GM19455 (cell line): Measurements from ENCODE around the gene ASZ1.

ENCODE experiments used
- ATAC-seq: cut with Tn5 transposase; IDR thresholded peaks from one replicate; pipeline ENCODE4 v1.9.1; 2021; ENCODE audit not compliant: unreplicated experiment

The ASZ1 gene

GRCh38 chr7:117347962-117348672 is 79.2 kb downstream of the ASZ1 start:
- peak; percentile 94 for ATAC-seq

GRCh38 chr7:117347480-117347879 is 79.8 kb downstream of the ASZ1 start:
- peak; percentile 30 for ATAC-seq

GRCh38 chr7:117346161-117346560 is 81.1 kb downstream of the ASZ1 start:
- no peak for ATAC-seq

GRCh38 chr7:117338020-117338419 is 89.3 kb downstream of the ASZ1 start:
- no peak for ATAC-seq

- no peak for ATAC-seq
Observed at GRCh38 chr7:117333168-117333567, 94.1 kb downstream of the ASZ1 start.

- no peak for ATAC-seq
Observed at GRCh38 chr7:117332031-117332430, 95.3 kb downstream of the ASZ1 start.

GRCh38 chr7:117325836-117326235 is 101.5 kb downstream of the ASZ1 start:
- ATAC-seq = no peak

- ATAC-seq = no peak
Observed at GRCh38 chr7:117324960-117325359, 102.3 kb downstream of the ASZ1 start.

- no peak for ATAC-seq
Observed at GRCh38 chr7:117323851-117324711, 103.2 kb downstream of the ASZ1 start.

- no peak for ATAC-seq
Observed at GRCh38 chr7:117323305-117323850, 103.9 kb downstream of the ASZ1 start.

- no peak for ATAC-seq
Observed at GRCh38 chr7:117322741-117323304, 104.5 kb downstream of the ASZ1 start, which contains the start of gene WNT2. Gene WNT2 (minus strand): TSS chr7:117323058. CDS start chr7:117322989, 69 bp downstream.

- ATAC-seq = no peak
Observed at GRCh38 chr7:117320523-117320922, 106.8 kb downstream of the ASZ1 start.

- ATAC-seq = no peak
Observed at GRCh38 chr7:117319181-117319580, 108.1 kb downstream of the ASZ1 start.

GRCh38 chr7:117313582-117313981 is 113.7 kb downstream of the ASZ1 start:
- ATAC-seq = no peak
